8988T (cell line): ENCODE data around the gene SCPEP1.

Source experiments
- DNase-seq: peaks from one replicate; pipeline ENCODE4 v3.0.0; 2011

Gene SCPEP1

GRCh38 chr17:57004944-57005579, 27.1 kb downstream of the SCPEP1 start:
- DNase-seq = no peak

- no peak for DNase-seq
Measured at GRCh38 chr17:57006040-57006439, 28.1 kb downstream of the SCPEP1 start.

GRCh38 chr17:57008958-57009357, 31.0 kb downstream of the SCPEP1 start:
- DNase-seq = no peak

- no peak for DNase-seq
Measured at GRCh38 chr17:57009737-57010445, 32.0 kb downstream of the SCPEP1 start.

- no peak for DNase-seq
Measured at GRCh38 chr17:57010487-57010886, 32.6 kb downstream of the SCPEP1 start.

- DNase-seq = no peak
Measured at GRCh38 chr17:57011491-57012015, 33.6 kb downstream of the SCPEP1 start.

GRCh38 chr17:57016071-57016763, 38.3 kb downstream of the SCPEP1 start:
- no peak for DNase-seq

GRCh38 chr17:57016764-57017116, 38.8 kb downstream of the SCPEP1 start:
- DNase-seq = no peak

- no peak for DNase-seq
Measured at GRCh38 chr17:57017625-57018024, 39.7 kb downstream of the SCPEP1 start.

GRCh38 chr17:57020208-57020607, 42.3 kb downstream of the SCPEP1 start:
- no peak for DNase-seq

- DNase-seq = no peak
Measured at GRCh38 chr17:57021226-57021940, 43.5 kb downstream of the SCPEP1 start.

- no peak for DNase-seq
Measured at GRCh38 chr17:57025876-57026275, 47.9 kb downstream of the SCPEP1 start.

GRCh38 chr17:57027852-57028251, 49.9 kb downstream of the SCPEP1 start:
- DNase-seq = no peak

GRCh38 chr17:57032343-57032742, 54.4 kb downstream of the SCPEP1 start:
- no peak for DNase-seq

- DNase-seq = no peak
Measured at GRCh38 chr17:57033296-57033695, 55.4 kb downstream of the SCPEP1 start.

GRCh38 chr17:57034807-57035754, 57.1 kb downstream of the SCPEP1 start:
- no peak for DNase-seq

- no peak for DNase-seq
Measured at GRCh38 chr17:57035971-57036481, 58.1 kb downstream of the SCPEP1 start.

GRCh38 chr17:57037411-57037810, 59.5 kb downstream of the SCPEP1 start:
- DNase-seq = no peak

GRCh38 chr17:57038486-57038885, 60.6 kb downstream of the SCPEP1 start:
- no peak for DNase-seq

- no peak for DNase-seq
Measured at GRCh38 chr17:57040571-57040970, 62.6 kb downstream of the SCPEP1 start.

GRCh38 chr17:57043276-57043675, 65.3 kb downstream of the SCPEP1 start:
- no peak for DNase-seq
